VCaP (cell line): Measurements from ENCODE around the gene SNX21.
"Not testable (repeated sequence)": the region's sequence is repeated elsewhere in the genome, so short reads cannot be mapped to it uniquely, and the experiment has no call there.

Experiments
- H3K27ac ChIP-seq: fragments of 450-650 bp; 2 replicates; pipeline ENCODE4 v1.5.1; 2017
- TF ChIP-seq, protein P1 (sequence below): fragments of 450-650 bp; conservative IDR thresholded peaks from 2 replicates; pipeline ENCODE4 v1.5.1; 2017; ENCODE audit warnings: mild to moderate bottlenecking, moderate library complexity

The SNX21 gene

DNA sequence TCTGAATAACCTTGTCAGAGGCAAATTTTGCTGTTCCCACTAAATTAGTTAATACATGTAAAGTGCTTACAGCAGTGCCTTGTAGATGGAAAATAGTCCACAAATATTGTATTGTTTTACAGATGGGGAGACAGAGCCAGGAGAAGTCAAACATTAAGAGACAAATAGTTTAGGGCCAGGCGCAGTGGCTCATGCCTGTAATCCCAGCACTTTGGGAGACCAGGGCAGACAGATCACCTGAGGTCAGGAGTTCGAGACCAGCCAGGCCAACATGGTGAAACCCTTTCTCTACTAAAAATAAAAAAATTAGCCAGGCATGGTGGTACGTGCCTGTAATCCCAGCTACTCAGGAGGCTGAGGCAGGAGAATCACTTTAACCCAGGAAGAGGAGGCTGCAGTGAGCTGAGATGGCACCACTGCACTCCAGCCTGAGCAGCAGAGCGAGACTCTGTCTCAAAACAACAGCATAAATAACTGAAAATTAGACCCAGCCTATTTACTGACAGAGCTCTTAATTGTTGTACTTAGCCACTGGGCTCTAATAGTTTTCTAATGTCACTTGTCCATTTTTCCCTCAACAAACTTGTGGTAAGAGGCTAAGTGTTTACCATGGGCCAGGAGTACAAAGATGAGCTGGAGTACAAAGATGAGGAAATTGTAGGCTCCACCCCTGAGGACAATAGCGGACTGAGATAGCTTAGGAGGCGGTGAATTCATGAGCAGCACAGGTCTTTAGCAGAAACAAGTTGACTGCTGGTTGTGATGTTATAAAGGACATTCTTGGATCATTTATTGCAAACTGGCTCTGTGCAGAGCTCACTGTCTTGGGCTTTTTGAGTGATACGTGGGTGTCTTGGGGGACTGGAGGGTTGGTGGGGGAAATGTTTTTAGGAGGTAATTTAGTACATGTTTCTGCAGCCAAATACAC is 30.2 kb downstream of the SNX21 start:
- TF ChIP-seq, protein P1, sequence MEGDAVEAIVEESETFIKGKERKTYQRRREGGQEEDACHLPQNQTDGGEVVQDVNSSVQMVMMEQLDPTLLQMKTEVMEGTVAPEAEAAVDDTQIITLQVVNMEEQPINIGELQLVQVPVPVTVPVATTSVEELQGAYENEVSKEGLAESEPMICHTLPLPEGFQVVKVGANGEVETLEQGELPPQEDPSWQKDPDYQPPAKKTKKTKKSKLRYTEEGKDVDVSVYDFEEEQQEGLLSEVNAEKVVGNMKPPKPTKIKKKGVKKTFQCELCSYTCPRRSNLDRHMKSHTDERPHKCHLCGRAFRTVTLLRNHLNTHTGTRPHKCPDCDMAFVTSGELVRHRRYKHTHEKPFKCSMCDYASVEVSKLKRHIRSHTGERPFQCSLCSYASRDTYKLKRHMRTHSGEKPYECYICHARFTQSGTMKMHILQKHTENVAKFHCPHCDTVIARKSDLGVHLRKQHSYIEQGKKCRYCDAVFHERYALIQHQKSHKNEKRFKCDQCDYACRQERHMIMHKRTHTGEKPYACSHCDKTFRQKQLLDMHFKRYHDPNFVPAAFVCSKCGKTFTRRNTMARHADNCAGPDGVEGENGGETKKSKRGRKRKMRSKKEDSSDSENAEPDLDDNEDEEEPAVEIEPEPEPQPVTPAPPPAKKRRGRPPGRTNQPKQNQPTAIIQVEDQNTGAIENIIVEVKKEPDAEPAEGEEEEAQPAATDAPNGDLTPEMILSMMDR, result no peak
- no peak overlapping the region for H3K27ac ChIP-seq

DNA sequence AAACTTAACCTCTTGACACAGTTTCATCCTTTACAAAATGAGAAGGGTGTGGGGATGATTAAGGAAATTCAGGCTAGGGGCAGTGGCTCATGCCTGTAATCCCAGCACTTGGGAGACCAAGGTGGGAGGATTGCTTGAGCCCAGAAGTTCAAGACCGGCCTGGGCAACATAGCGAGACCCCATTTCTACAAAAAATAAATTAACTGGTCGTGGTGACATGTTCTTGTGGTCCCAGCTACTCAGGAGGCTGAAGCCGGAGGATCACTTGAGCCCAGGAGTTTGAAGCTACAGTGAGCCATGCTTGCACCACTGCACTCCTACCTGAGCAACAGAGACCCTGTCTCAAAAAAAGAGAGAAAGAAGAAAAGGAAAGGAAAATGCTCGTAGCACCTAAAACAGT is 32.9 kb downstream of the SNX21 start:
- TF ChIP-seq, protein P1, result no peak

DNA sequence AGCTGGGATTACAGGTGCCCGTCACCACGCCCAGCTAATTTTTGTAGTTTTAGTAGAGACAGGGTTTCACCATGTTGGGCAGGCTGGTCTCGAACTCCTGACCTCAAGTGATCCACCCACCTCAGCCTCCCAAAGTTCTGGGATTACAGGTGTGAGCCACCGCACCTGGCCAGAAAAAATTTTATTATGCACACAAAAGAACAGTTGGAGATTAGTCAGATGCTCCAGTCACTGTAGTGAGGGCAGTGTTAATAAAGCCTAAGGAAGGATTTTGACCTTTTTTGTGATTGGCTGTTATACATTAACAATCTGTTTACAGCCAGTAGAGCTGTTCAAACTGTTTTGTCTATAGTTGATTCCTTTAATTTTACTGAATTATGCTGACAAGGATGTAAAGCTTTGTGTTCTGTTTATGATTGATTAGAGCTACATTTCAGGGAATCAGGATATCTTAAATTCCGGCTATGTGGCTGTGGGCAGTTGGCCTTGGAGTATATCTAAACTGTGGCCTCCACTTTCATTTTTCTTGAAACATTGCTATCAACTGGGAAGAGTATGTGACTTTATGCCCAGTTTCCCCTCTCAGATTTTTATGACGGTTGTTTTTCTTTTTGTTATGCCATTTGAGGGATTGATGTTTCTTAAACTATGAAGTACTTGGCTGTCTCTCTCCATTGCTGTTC is 33.7 kb downstream of the SNX21 start:
- TF ChIP-seq, protein P1, result no peak
- H3K27ac ChIP-seq, result no peak overlapping the region

More for the DNA sequence above, 32.9 kb downstream of the SNX21 start:
- no peak overlapping the region for H3K27ac ChIP-seq

DNA sequence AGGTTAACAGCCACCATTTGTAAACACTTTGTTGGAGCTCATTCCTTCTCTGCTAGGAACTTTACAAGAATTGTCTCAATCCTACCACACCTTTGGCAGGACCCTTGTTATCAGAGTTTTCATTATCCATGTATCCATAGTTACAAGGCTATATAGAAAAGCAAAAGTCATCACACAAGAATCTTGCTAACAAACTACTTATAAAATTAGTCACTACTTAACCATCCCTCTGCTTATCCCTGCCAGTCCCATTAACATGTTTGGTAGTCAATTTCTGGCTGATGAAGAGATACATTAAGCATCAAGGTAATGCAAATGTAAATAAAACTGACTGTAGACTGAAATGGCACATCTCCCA is 34.2 kb downstream of the SNX21 start:
- H3K27ac ChIP-seq, result no peak overlapping the region
- TF ChIP-seq, protein P1, result no peak

DNA sequence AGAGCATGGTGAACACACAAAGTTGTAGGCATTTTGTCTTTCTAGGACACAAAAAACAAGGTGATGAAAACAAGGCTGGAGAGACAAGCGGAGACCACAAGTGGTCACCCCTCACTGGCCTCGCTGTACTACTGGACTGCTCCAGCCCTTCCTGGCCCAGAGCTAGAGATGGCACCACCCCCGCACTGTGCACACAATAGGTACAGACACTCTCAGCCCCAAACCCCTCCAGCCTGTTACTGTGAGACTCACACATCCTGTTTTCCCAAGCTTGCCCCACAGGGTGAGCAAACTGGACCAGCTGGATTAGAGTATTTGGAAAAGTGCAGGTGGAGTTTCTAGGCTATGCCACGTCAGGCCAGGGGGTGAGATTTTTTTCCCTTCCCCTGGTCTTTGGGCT is 39.0 kb downstream of the SNX21 start:
- H3K27ac ChIP-seq, result no peak overlapping the region
- TF ChIP-seq, protein P1, result no peak

DNA sequence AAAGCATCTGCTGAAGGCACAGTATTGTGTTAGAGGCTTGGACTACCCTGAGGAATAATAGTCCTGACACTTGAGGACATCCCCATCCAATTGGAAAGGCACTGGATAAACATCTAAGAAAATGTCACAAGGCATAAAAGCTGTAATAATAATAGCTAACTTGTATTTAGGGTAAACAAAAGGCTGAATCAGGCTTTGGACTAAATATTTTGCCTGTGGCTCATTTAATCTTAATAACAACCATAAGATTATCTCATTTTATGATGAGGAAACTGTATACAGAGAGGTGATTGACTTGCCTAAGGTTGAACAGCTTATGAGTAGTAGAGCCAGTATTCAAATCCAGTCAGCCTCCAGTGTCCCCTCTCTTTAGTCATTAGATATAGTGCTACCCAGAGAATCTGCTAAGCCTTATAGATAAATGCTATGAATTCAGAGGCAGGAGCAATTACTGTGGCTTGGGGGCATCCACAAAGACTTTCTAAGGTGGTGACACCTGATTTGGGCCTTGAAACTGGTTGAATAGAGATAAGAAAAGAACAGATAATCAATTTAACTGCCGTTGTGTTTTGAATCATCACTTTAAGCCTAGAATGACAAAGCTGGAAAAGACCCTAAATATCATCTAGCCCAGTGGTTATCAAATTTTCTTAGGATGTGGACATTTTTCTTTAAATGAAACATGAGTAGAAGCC is 40.0 kb downstream of the SNX21 start:
- no peak overlapping the region for H3K27ac ChIP-seq
- TF ChIP-seq, protein P1, result no peak

DNA sequence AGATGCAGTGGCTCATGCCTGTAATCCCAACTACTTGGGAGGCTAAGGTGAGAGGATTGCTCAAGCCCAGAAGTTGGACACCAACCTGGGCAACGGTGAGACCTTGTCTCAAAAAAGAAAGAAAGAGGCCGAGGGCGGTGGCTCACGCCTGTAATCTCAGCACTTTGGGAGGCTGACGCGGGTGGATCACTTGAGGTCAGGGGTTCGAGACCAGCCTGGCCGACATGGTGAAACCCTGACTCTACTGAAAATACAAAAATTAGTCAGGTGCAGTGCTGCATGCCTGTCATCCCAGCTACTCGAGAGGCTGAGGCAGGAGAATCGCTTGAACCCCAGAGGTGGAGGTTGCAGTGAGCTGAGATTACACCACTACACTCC is 40.5 kb downstream of the SNX21 start:
- H3K27ac ChIP-seq, result not testable (repeated sequence)
